ENCODE data around the gene SREBF2.

The SREBF2 gene

DNA sequence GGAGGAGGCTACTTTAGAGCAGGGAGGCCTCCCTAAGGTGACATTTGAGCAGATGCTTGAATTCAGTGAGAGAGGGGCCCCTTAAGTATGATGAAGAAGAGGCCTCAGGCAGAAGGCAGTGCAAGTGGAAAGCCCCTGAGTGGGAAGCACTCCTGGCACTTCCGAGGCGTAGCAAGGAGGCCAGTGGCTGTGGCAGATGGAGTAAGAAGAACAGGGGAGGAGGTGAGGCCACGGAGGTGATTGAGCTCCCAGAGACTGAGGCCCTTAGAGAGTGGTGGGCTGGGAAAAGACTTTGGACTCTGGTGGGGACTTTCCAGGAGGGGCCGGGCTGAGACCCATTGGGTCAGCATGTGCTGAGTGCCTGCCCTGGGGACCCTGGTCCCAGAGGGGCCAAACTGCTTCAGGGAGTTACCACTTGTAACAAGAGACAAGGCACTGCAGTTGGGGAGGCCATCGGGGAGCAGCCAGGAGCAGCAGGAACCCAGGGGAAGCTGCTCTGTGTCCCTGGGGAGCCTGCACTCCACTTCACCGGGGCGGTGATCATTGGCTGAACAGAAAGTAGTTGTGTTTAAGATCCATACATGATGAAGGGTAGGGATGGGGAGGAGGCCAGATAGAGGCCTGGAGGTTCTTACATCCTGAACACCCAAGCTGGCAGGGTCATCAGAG is 116.5 kb downstream of the SREBF2 start:
- DNase-seq (ENCODE audit: insufficient read length, low spot score) (no peak), FAIRE-seq (no peak)
- TF ChIP-seq, protein P1, sequence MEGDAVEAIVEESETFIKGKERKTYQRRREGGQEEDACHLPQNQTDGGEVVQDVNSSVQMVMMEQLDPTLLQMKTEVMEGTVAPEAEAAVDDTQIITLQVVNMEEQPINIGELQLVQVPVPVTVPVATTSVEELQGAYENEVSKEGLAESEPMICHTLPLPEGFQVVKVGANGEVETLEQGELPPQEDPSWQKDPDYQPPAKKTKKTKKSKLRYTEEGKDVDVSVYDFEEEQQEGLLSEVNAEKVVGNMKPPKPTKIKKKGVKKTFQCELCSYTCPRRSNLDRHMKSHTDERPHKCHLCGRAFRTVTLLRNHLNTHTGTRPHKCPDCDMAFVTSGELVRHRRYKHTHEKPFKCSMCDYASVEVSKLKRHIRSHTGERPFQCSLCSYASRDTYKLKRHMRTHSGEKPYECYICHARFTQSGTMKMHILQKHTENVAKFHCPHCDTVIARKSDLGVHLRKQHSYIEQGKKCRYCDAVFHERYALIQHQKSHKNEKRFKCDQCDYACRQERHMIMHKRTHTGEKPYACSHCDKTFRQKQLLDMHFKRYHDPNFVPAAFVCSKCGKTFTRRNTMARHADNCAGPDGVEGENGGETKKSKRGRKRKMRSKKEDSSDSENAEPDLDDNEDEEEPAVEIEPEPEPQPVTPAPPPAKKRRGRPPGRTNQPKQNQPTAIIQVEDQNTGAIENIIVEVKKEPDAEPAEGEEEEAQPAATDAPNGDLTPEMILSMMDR (IDR thresholded peaks at IDR 0.05; ENCODE audit: insufficient read depth, missing control alignments): no peak

DNA sequence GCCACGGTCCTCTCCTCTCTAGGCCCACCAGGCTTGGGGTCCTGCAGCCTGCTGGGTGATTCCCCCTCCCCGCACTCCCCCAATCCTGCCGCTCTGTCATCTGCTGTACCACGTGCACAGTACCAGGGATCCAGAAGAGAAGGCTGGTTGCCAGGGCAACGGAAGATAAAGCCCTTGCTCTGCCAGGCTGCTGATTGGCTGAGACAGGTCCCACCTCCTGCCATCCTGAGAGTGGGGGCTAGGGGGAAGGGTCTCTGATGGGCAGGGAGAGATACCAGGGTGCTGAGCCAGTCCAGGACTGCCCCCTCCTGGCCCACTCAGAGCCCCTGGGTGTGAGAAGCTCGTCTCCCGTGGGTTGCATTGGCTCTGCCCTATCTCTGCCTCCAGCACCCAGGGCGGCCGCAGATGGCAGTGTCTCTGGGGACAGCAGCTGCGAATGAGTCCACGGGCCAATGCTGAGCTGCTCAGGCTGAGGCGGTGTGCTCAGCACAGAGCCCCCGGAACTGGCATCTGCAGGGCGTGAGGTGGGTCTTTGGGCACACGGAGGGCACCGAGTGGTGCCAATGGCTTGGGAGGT is 119.1 kb downstream of the SREBF2 start, which contains the start of gene SMIM45:
Gene SMIM45, plus strand, starts transcription at position 253 of the 577 bp plus-strand sequence.
- TF ChIP-seq, protein P1 (IDR thresholded peaks at IDR 0.05; ENCODE audit: insufficient read depth, missing control alignments): no peak
- no peak for DNase-seq (ENCODE audit: insufficient read length, low spot score)
- FAIRE-seq: no peak

DNA sequence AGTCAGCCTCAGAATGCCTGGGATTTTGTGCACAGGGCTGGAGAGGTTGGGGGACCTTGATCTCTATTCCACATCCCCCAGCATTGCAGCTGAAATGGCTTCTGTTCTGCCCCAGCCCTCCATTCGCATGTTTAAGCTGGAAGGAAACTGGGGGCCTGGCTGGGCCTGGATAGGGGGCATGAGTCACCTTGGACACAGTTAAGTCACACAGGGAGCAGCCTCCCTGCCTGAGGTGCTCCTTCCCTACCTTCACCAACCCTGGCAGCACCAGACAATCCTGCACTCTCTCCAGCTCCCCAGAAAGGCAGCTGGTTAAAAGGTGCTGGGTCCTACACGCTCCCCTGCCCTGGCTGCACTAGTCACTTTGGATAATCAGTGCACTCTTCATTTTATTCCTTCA is 119.8 kb downstream of the SREBF2 start:
- DNase-seq (ENCODE audit: insufficient read length, low spot score) (no peak), FAIRE-seq (no peak)
- TF ChIP-seq, protein P1 (IDR thresholded peaks at IDR 0.05; ENCODE audit: insufficient read depth, missing control alignments): no peak

All from D721Med (cell line).